GM21528 (cell line): ENCODE results near the gene SMIM1.

ENCODE experiments used
- ATAC-seq: cut with Tn5 transposase; IDR thresholded peaks from one replicate; pipeline ENCODE4 v1.9.1; 2021; ENCODE audit warnings: mild to moderate bottlenecking, moderate library complexity; ENCODE audit not compliant: unreplicated experiment, low FRiP score

SMIM1 gene

DNA sequence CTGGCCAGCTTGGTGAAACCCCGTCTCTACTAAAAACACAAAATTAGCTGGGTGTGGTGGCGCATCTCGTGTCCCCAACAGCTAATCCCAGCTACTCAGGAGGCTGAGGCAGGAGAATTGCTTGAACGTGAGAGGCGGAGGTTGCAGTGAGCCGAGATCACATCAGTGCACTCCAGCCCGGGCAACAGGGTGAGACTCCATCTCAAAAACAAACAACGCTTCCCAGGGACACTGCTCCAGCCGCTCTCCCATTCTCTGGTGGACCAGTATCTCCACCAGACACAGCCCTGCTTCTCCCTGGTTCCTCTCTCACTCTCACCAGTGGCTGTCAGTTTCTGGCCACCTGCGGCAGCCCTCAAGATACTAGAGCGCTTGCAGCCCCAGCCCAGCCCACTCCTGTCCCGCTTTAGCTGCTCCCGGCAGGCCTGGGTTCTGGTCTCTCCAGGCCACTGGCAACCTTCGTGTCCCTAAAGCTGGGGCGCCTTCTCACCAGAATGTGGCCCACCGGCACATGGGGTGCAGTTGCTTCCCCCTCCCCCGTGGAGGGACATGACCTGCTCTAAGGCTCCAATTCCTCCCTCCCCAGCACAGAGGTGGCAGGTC, 44.7 kb downstream of the SMIM1 start:
- ATAC-seq, result no peak

DNA sequence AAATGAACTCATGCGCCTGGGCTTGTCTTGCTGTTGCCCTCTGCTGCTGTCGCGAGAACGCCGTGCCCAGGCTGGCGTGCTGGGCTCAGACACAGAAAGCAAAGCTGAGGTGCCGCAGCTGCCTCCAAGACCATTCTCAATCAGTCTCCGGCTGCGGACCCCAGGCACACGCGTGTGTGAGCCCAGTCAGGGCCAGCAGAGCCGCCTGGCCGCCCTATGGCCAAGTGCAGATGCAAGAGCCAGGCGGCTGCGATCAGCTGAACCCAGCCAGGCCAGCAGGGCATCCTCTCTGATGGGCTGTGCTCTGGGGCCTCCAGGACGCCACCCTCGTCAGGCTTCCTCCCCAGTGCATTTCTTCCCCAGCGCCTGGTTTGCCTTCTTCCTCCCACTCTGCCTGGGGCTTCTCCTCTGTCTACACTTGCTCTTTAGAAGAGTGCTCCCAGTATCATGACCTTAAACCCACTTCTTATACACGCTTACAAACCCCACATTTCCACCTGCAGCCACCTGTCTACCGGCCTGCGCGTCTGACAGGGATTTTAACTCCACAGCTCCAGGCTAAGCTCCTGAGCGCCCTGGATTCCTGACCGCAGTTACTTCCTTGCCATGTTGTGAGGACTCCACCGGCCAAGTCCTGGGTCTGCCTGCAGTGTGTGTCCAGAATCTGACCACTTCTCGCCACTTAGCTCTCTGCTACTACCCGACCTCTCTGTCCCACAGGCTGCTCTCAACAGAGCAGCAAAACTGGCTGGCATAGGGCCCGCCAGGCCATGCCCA, 45.5 kb downstream of the SMIM1 start:
- no peak for ATAC-seq

DNA sequence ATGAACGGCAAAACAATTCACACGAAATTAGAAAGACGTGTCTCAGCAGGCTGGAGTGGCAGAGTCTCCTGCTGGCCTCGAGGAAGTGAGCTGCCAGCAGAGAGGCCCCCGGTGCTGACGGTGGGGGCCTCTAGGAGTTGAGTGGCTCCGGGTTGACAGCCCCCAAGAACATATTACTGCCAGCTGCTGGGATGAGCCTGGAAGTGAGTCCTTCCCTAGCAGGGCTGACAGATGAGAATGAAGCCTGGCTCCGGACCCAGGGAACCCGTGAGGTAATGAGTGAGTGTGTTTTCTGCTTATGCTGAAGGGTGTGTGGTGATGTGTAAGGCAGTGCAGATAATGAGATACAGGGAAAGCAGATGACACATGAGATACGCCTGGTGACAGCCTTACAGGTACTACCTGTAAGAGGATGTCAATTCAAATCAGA, 47.2 kb downstream of the SMIM1 start:
- no peak for ATAC-seq

DNA sequence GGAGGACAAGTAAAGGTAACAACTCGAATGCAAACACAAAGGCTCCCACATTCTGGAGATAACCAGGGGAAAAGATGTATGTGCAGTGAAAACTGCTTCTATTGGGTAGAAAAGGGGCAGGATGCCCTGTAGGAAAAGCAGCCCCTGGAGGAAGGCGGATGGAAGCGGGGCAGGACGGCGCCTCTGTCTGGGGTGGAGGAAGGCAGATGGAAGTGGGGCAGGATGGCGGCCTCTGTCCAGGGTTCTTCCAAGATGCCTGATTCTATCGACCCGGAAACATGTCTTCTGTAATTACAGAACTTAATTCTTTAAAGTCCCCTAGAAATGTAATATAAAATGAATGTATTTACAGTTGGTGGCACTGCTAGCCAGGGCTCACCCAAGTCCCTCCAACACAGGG, 47.8 kb downstream of the SMIM1 start:
- no peak for ATAC-seq

DNA sequence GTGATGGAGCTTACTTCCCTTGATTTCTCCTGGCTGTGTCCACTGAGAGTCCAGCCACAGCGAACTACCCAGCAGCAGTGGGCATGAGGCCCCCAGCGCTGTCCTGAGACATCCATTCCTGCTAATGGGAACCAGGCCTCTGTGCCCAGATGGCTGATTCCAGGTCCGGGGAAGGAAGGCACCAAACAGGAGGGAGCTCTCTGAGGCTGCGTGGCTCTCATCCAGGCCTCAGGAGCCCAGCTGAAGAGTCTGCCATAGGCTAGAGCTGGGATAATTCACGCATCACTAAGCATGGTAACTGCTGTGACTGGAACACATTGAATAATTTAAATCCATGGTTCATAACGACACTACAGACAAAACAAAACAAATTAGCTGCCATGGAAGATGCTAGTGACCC, 48.5 kb downstream of the SMIM1 start:
- no peak for ATAC-seq

DNA sequence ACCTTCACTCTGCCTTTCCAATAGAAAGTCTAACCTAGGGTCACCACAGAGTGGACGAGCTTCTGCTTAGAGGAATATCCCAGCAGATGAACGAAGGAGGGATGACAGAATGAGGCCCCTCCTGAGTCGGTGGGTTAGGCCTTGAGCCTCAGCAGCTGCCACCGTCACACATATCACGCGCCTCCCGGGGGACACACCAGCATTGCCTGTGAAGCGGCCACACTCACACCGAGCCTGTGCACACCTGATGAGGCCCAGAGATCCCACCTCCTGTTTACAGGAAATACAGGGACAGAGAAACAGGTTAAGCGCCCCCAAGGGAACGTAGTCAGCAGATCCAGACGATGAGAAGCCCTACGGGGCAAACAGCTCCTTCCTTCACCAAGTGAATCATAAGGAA, 48.9 kb downstream of the SMIM1 start:
- no peak for ATAC-seq

DNA sequence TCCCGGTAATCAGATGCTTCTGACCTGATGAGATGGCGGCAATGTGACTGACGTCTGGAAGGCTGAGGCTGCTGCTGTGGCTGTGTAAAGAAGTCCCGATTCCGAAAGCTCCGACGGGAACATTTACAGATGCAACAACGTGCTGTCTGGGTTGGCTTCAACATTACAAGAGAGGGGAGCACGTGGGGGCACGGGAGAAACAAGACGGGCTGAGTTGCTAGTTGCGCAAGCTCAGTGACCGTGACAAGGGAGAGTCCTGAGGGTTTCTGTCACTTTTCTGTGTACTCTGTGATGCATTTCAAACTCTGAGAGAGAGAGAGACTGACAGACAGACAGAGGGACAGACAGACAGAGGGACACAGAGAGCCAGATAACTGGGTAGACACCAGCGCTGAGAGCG, 49.4 kb downstream of the SMIM1 start:
- no peak for ATAC-seq

DNA sequence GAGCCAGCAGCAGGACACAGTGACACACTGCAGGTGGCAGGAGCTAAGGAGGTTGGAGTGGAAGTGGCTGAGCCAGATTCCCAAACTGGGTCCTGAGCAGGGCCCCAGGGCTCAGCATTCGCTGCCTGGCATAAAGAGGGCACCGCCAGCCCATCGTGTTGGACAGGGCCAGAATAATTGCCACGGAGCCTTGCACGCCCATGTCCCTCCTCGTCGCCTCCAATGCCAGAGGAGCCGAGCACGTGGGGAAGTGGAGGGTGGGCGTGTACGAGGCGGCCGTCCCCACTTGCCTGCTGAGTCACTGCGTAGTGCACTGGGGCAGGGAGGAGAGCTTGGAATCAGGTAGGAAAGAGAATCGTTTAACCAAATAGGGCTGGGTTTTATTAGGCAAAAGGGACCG, 49.9 kb downstream of the SMIM1 start:
- no peak for ATAC-seq

DNA sequence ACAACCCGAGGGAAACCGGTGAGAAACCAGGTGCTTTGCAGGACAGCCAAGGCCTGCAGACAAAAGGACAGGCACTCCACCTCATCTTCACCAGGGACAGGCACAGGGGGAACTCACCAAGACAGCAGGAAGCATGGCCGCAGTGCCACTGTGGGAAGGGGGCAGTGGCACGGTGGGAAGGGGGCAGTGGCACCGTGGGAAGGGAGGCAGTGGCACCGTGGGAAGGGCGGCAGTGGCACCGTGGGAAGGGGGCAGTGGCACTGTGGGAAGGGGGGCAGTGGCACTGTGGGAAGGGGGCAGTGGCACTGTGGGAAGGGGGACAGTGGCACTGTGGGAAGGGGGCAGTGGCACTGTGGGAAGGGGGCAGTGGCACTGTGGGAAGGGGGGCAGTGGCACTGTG, 52.1 kb downstream of the SMIM1 start:
- no peak for ATAC-seq

DNA sequence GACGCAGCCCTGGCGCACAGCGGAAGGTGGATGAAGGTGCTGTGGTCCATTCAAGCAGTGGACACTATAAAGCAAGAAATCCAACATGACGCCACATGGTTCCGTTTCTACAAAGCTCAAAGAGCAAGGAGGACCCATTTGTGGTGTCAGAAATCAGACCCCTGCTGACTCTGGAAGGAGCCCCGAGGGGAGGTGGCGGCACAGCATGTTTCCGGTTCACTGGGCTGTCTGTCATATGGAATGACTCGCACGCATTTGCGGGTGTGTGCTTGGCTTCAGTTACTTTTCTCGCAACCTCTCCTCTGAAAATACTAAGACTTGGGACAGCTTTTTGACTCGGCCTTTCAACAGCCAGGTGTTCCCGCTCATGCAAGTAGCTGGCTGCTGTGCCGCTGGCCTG, 52.8 kb downstream of the SMIM1 start:
- no peak for ATAC-seq
